ENCODE measurements around the gene HOXD13.

Gene HOXD13

GRCh38 chr2:176095421-176095820, 2.9 kb downstream of the HOXD13 start:
- no peak for DNase-seq

- DNase-seq = no peak
Measured at GRCh38 chr2:176096243-176096985, 3.9 kb downstream of the HOXD13 start.

DNA sequence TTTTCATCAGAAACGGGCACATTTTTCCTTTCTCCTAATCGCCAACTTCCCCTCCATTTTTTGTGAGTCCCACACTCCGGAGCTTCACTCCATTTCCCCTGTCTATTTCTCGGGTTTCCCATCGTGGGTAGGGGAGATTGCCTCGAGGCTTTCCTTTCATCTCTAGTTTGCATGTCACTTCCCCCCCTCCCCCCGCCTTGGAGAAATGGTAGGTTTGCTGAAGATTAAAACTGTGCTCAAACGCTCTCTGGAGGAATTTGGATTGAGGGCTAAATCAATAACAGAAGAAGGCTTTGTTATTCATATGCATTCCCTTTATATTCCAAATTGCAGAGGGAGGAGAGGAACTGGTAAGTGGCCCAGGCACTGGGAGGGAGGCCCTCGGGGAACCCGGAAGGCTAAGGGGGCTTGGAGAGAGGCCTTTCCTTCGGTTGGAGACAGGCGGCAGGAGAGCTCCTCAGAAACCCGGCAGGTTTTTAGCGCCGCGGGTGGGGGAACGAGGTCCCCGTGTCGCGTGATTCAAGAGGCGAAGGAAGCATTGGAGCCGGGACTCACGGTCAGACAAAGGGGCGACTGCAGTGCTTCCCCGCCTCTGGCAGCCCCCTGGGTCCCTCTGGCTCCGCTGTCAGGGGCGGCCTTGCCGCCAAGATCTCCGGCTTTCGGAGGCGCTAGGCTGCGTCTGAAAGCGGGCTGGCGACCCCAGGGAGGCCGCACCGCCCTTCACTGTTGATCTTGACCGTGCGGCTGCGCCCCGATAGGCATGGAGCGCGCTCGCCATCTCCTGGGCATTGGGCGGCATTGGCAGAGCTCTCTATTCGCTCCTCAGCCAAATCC, 4.7 kb downstream of the HOXD13 start:
- DNase-seq = peak; percentile 60 to 69

DNA sequence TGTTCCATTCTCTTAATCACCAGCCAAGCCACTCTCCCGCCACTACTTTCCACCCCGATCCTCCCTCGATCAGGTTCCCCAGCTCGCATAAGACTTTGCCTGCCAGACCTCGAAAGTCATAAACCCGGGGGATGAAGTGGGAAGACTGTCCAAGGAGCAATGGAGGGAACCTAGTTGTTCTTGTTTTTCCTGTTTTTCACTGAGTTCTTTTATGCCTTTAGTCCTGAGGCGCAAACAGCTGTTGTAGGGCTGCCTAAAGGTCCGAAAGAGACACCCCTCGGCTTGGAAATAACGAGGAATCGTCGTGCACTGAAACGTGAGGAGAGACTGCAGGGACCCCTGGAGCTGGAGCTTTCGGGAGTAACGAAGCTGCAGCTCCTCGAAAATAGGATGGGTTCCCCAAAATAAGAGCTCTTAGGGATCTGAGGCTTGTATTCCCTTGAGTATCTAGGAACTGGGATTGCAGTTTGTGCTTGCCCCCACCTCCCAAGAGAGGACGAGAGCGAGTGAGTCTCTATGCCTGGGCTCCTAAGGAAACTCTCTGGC, 5.4 kb downstream of the HOXD13 start:
- no peak for DNase-seq

DNA sequence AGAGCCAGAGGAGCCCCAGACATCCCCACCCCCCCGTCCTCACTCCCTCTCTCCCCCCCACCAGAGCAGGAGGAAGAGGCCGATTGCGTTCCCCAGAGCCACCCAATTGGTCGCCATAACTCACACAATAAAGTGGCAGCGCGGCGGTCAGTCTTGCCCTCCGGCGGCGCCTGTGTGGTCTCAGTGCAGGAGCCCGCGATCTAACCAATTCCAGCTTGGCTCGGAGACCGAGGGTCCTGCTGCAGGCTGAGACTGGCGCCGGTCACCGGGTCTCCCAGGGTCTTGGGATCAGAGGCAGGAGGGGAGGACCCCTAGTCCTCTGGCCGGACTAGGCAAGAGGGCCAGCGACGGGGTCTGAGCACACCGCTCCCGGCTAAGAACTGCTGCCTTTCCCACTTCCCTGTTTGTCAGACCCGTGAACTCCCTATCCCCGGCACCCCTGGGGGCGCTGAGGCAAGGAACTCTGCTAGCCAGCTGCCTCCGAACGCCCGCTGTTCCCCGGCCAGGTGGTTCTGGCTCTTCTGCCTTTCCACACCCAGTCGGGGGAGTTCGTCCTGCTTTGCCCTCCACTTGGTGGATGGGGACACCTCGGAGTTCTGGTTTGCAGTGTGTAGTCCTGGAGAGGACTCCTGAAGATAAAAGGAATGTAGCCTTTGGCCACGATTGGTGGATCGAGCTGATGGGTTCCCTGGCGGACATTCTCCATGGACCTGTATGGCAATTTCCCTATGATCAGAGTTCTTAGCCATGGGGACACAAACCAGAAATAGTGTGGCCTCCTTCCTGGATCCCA, 6.0 kb downstream of the HOXD13 start:
- DNase-seq = no peak

DNA sequence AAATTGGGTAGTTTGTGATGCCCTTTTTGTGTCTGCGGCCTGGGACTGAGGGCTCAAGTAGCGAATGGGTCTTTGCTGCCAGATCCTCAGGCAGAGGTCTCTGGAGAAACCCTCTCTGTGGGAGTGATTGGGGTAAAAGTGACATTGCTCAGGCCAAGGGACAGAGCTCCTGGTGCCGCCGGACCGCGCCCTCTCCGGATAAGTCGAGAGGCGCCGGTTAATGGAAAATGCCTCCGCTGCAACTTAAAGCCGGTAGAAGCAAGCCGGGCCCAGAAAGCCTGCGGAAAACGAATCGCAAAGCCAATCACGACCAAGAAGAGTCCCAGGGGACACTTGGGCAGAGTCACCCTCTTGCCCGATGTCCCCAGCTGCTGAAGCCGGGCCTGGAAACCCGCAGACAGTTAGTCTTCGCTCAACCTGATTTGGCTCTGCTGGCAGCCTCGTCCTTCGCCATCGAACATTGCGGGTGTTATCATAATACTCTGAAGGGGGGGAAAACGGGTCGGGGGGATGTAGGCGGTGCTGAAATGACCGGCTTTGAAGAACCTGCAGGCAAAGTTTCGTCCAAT, 6.7 kb downstream of the HOXD13 start:
- no peak for DNase-seq

DNA sequence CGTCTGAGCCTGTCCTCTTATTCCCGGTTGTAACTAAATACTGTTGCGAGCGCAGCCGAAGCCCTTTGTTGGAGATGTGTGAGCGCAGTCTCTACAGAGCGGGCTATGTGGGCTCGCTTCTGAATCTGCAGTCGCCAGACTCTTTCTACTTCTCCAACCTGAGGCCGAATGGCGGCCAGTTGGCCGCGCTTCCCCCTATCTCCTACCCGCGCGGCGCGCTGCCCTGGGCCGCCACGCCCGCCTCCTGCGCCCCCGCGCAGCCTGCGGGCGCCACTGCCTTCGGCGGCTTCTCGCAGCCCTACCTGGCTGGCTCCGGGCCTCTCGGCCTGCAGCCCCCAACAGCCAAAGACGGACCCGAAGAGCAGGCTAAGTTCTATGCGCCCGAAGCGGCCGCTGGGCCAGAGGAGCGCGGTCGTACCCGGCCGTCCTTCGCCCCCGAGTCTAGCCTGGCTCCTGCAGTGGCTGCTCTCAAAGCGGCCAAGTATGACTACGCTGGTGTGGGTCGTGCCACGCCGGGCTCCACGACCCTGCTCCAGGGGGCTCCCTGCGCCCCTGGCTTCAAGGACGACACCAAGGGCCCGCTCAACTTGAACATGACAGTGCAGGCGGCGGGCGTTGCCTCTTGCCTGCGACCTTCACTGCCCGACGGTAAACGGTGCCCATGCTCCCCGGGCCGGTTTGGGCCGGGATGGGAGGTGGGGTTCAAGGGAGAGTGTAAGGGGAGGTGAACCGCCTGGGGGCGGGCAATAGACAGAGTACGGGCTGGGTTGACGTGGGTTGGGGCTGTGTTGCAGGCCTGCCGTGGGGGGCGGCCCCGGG, 7.4 kb downstream of the HOXD13 start, which contains the start of gene HOXD12:
Gene HOXD12, plus strand, starts transcription at position 68 of the 819 bp plus-strand sequence. Its CDS starts 7 bp downstream, at position 75.
- DNase-seq = no peak

DNA sequence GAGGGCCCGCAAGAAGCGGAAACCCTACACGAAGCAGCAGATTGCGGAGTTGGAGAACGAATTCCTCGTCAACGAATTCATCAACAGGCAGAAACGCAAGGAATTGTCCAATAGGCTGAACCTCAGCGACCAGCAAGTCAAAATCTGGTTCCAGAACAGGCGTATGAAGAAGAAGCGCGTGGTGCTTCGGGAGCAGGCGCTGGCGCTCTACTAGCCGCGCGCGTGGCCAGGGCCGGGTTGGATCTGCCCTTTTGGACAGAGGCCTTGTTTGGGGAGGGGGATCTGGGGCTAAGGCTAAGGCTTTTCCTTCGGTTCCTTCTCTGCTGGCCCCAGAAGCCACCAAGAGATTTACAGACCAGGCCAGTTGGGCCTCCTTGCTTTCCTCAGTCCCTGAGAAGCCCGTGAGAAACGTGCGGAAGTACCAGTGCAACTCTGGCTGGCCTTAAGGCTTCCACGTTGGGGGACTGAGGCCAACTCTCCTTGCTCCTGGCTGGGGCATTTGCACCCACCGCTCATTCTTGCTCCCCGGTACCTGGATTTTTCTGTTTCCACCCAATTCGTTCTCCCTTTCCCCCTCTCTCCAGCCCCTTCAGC, 8.1 kb downstream of the HOXD13 start:
- DNase-seq = no peak

DNA sequence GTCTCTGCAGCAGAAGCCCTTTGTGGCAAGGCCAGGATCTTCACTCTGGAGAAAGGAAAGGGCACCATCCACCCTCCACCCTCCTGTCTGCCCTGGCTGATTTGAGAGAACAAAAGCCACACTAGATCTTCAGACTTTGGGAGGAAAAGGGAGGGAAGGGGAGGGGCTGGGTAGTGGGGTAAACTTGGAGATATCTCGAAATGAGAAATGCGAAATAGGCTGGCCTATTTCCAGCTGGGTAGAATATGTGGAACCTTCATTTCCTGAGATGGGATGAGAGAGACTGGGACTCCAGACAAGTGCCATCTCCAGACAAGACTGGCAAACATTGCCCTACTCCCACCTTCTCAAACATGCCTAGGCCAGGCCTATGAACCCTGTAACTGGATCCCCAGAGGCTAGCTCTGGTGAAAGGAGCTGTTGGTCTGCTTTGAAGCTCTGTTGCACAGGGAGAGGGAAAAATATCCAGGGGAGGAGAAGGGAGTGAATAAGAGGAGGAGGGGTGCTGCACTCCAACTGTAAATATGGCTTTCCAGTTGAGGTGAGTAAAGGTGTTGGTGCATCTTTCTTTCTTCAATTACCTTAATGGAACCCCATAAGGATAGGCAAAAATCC, 8.8 kb downstream of the HOXD13 start:
- no peak for DNase-seq

DNA sequence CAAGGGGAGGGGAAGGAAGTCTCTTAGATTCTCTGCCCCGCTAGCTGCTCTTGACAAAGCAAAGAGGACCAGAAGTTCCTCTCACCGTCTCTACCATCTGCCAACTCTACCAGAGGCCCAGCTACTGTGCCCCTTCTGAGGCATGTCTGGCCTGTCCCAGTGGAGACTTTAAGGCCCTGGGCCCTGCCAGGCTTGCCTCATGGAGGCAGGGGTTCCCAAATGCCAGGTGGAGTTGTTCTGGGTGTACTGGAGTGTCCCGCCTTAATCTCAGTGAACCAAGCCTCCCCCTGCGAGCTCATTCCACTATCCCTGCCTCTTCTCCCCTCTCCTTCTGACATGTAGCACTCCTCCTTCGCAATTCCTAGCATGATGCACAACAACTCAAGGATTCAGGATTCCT, 9.3 kb downstream of the HOXD13 start:
- DNase-seq = no peak

- no peak for DNase-seq
Measured at GRCh38 chr2:176102309-176102866, 9.9 kb downstream of the HOXD13 start.

DNA sequence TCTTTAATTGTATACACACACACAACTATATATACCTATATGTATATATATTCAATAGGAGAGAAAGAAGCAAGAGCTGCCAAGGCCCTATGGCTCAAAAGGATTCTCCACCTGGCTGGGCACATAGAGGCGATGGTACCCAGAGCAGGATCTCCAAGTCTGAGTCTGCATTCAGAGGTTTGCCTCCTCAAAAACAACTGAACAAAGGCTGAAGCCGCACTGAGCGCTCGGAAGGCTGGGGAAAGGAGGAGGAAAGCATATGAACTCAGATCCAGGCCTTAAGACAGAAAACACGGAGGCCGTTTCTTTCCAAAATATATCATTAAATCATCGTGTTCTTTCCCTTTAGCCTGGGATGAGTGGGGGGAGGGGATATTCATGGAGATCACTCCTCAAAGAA, 10.7 kb downstream of the HOXD13 start:
- DNase-seq = no peak

DNA sequence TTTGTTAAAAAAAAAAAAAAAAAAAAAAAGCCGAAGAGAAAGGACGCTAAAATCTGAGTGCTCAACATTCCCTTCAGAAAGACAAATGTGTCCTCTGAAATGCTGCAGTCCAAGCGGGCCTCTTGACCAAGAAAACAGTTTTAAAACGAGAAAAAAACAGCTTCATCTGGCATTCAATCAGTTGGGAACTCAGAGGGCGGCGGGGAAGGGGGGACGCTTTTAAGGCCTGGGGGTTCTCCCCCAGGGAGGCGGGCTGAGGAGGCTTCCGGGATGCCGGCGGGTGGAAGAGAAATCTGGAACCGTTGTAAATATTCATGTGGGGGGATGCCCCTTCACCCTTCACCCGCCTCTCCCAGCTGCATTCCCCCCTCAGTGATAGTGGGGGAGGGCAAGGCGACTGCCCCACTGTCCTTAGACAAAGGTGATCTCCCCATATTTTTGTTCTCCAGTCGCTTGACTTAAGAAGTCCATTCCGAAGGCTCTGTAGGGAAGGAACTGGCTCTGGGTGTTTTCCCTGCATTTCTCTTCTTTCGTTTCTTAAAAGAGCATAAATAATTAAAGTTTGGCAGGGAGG, 11.3 kb downstream of the HOXD13 start:
- no peak for DNase-seq

DNA sequence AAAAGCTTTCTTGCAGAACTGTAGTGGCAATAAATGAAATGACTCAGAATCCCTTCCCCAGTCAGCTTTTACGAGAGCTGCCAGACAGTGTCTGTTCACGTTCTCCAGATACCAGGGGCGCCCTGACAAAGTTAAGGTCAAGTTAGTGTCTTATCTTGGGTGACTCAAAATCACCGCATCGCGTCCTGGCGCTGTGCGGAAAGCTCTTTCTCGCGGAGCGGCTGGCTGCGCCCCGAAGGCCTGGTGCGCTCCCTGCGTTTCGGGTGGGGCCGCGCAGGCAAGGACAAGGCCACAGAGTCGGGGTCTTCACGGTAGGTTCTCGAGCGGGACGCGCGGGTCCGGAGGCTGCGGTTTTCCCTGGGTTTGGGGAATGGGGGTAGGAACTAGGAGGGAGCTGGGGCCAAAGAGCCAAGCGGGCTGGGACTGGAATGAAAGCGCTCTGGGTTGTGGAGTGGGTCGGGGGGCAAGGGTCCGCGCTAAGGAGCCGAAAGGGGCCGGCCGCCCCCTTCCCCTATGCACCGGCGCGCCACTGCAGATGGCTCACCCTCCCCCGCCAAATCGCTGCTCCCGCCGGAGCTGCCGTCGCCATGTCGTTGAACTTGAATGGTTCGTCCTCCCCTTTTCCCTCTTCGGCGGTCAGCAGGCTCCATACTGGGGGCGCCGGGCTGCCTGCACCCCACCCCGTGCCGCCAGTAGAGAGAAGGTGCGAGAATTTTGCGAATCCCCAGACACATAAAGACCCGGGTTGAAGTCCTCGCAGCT, 12.0 kb downstream of the HOXD13 start:
- DNase-seq = no peak

DNA sequence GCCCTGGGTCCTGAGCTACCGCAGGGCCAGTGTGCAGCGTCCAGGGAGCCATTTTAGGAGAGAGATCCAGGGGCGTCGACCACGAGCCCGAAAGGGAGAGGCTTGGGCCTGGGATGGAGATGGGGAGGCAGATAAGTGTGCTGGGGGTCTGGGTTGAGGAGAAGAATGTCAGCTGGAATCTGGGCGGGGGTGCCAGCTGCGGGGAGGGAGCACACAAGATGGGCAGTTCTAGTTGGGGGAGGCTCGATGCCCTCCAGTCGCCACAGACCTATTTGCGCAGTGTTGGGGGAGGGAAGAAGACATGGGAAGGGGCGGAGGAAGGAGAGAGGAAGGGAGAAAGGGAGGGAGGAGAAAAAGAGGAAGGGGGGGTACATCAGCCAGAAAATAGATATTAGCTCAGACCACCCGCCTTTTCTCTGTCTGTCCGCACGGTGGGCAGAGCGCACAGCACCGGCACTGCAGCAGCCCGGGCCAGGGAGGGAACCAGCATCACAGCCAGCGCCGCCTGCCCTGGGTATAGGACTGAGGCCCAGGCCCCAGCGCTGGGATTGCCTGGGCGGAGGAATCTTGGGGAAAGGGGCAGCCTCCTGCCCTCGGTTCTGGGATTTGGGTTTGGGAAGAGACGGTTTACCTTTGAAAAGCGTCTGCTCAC, 12.7 kb downstream of the HOXD13 start:
- DNase-seq = no peak

DNA sequence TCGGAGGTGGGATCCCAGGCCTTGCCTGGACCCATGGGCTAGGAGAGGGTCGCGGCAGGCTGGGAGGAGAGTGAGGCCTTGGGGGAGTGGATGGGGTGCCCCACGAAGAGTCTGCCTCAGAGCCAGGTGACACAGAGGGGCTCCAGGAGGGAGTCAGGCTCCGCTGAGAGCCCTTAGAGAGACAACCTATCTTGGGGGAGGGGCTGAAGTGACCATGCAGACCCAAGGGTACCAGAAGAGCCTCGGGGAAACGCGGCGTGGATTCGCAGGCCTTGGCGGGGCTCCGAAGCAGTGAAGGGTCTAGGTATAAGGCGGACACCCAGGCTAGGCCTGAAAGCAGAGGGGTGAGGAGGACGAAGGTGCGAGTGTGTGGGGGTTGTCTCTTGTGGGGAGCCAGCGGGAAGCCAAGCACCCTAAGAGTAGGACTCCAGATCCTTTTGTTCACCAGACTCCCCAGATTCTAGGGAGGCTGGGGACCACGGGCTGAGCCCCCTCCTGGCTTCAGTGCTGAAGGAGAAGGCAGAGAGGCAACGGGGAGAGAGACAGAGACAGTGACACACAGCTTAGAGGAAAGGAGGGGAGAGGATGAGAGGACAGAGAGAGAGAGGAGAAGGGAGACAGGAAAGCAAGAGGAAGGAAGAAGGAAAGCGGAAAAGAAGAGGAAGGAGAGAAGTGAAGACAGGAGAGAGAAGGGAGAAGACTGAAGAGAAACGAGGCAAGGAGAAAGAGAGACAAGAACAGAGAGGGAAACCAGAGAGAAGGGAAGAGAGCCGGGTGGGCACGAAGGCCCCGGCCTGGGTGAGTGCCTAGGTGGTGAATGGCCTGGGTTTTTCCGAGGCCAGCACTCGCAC, 13.4 kb downstream of the HOXD13 start:
- no peak for DNase-seq

GRCh38 chr2:176106581-176107539, 14.3 kb downstream of the HOXD13 start, which contains the start of gene HOXD11:
Gene HOXD11 (plus strand): TSS chr2:176107280. CDS start chr2:176107356, 76 bp downstream.
- no peak for DNase-seq

All from stimulated activated CD4-positive, alpha-beta T cell treated with anti-CD3 and anti-CD28 coated beads, Interleukin-2, amount 100 ng/mL, for 24 hours (primary cell).